ENCODE measurements around the gene RBCK1. TPM values are rescaled to one million over a fixed set of nuclear protein-coding genes. Genes with fewer than 3 reads are reported as not detected.

RBCK1 gene
- total RNA-seq, 1 experiment from 2014 or later = 46.8 TPM

DNA sequence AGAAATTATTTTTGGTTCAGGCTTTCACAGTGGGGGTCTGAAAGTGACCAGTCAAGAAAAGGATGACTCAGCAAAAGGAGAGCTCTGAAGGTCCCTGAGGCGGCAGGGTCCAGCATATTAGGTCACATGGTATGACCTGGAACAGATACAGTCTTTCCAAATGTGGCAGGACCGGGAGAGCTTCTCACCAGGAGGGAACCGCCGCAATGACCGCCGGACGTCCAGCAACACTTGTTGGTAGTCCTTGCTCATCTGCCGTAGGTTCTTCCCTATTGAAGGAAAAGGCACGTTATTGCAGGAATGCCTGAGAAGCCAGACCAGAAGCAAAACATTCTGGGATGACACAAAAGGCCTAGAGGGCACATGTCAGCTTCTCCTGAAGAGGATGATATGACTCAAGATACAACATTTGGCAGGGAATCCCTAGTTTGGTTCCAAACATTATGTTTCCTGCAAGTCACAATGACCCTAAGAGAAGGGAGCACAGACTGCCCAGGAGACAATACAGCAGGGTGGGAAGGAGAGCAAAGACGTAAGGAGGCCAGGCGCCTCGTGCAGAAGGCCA, 36.8 kb downstream of the RBCK1 start:
- Mint-ChIP-seq H3K36me3 (ENCODE audit: insufficient read depth in 1 of 3, low read depth in 3 of 3) (peaks cover 21 to 63% (median 61%) of the 10 kb centered on the region in 3 experiments; a peak in 6 of 7 replicates), H3K9me3 (no peaks in the 10 kb centered on the region; a peak in 1 of 5 replicates), H3K4me1 (peaks cover 11 to 14% of the 10 kb centered on the region in 2 experiments), H3K4me3 (no peak overlapping the region), H3K27me3 (ENCODE audit: low read depth) (no peaks in the 10 kb centered on the region), H3K27ac (peak overlapping the region in 1 of 3 experiments; percentile 59; a peak in 2 of 7 replicates)
- no peak overlapping the region for H4K8ac ChIP-seq (replicated peaks; ENCODE audit: insufficient read length, low read depth, low read length)
- no peak overlapping the region for H3T11ph ChIP-seq (ENCODE audit: low read length)
- no CpG with 5 or more reads among the region's 12 CpGs for WGBS (ENCODE audit: extremely low coverage, insufficient read length, low lambda C conversion rate)
- H3K79me1 ChIP-seq (ENCODE audit: insufficient read depth, low read depth, low read length, poor library complexity, severe bottlenecking) = no peaks in the 10 kb centered on the region
- H2AFZ ChIP-seq (ENCODE audit: low read length) = no peak overlapping the region
- H3K4me1 ChIP-seq (ENCODE audit: insufficient read depth, low read length) = 0 out of 2 replicates have a peak, but pooled peaks cover 3% of the 10 kb centered on the region
- no peaks in the 10 kb centered on the region for H3K23me2 ChIP-seq (ENCODE audit: insufficient read length, low read depth, low read length, poor library complexity, severe bottlenecking)
- TF ChIP-seq, protein P1, sequence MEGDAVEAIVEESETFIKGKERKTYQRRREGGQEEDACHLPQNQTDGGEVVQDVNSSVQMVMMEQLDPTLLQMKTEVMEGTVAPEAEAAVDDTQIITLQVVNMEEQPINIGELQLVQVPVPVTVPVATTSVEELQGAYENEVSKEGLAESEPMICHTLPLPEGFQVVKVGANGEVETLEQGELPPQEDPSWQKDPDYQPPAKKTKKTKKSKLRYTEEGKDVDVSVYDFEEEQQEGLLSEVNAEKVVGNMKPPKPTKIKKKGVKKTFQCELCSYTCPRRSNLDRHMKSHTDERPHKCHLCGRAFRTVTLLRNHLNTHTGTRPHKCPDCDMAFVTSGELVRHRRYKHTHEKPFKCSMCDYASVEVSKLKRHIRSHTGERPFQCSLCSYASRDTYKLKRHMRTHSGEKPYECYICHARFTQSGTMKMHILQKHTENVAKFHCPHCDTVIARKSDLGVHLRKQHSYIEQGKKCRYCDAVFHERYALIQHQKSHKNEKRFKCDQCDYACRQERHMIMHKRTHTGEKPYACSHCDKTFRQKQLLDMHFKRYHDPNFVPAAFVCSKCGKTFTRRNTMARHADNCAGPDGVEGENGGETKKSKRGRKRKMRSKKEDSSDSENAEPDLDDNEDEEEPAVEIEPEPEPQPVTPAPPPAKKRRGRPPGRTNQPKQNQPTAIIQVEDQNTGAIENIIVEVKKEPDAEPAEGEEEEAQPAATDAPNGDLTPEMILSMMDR (conservative IDR thresholded peaks at IDR 0.05) = no peak
- no peak overlapping the region for H4K91ac ChIP-seq (ENCODE audit: insufficient read length, low read depth, low read length)
- no peak overlapping the region for H3K27ac ChIP-seq (ENCODE audit: insufficient read length, low read depth, low read length)
- H3K9ac ChIP-seq (ENCODE audit: extremely low read depth, insufficient read length, low read length) = no peak overlapping the region
- no peak overlapping the region for H2AK5ac ChIP-seq (ENCODE audit: insufficient read length, low read length)
- no peak for DNase-seq
- H2BK20ac ChIP-seq (ENCODE audit: low read depth, low read length, poor library complexity, severe bottlenecking) = no peak overlapping the region
- no peak overlapping the region for H3K4ac ChIP-seq (ENCODE audit: low read depth, low read length)
- H2BK5ac ChIP-seq (ENCODE audit: insufficient read length, low read length) = no peak overlapping the region
- H3K14ac ChIP-seq (ENCODE audit: insufficient read depth, low read length) = no peak overlapping the region; the same call in 1 of the 2 replicates
- H3K56ac ChIP-seq (ENCODE audit: insufficient read length, low read depth, low read length) = no peak overlapping the region
- H4K20me1 ChIP-seq (ENCODE audit: control insufficient read depth, insufficient read depth, insufficient read length) = no peaks in the 10 kb centered on the region
- no peak overlapping the region for H2BK120ac ChIP-seq (ENCODE audit: low read depth, low read length, poor library complexity, severe bottlenecking)
- no peaks in the 10 kb centered on the region for H3K9me3 ChIP-seq (ENCODE audit: control insufficient read depth, low read depth, low read length)
- H4K5ac ChIP-seq (ENCODE audit: insufficient read length, low read depth, low read length) = no peak overlapping the region
- H2BK15ac ChIP-seq (ENCODE audit: low read depth, low read length) = no peak overlapping the region
- no peaks in the 10 kb centered on the region for H3K27me3 ChIP-seq (ENCODE audit: insufficient read depth, low read length)
- H2BK12ac ChIP-seq (ENCODE audit: insufficient read length, low read depth, low read length) = no peak overlapping the region
- H3K4me2 ChIP-seq (ENCODE audit: insufficient read depth, insufficient read length, low read length) = no peak overlapping the region
- H3K79me2 ChIP-seq (ENCODE audit: insufficient read depth, low read length) = no peaks in the 10 kb centered on the region
- H3K23ac ChIP-seq (ENCODE audit: insufficient read length, low read depth, low read length) = no peak overlapping the region
- no peak overlapping the region for H3K18ac ChIP-seq (ENCODE audit: insufficient read length, low read depth, low read length)

Measured in H9 (cell line).